Adrenal gland (tissue), 12 donors: ENCODE measurements around the gene SLC2A13. TPM values are rescaled to one million over a fixed set of nuclear protein-coding genes. Genes with fewer than 3 reads are reported as not detected.
"Not testable (repeated sequence)": the region's sequence is repeated elsewhere in the genome, so short reads cannot be mapped to it uniquely, and the experiment has no call there.

Experiments
- DNase-seq, 7 donors: peaks; one replicate each; pipeline ENCODE4 v3.0.0-alpha.2; 2019 to 2020
- H3K27ac ChIP-seq, 5 donors: fragments of 200-600 bp; sonication (generic) in 4 of 5; 1 replicate in 3 of 5; 2 replicates in 2 of 5; pipeline versions ENCODE4 v1.5.1 to v1.8.0; 2016 to 2020; ENCODE audit warnings: mild to moderate bottlenecking in 1 of 5
- H3K27me3 ChIP-seq: fragments of 200-600 bp; 2 replicates; pipeline ENCODE4 v1.8.0; 2021
- H3K36me3 ChIP-seq, 2 donors: fragments of 200-600 bp; replicated peaks in 1 of 2; 1 replicate in 1 of 2; 2 replicates in 1 of 2; pipeline versions ENCODE4 v1.5.1 to v1.8.0; 2018 to 2022
- H3K4me1 ChIP-seq, 2 donors: fragments of 200-600 bp; replicated peaks in 1 of 2; 1 replicate in 1 of 2; 2 replicates in 1 of 2; pipeline versions ENCODE4 v1.5.1 to v1.8.0; 2018 to 2021
- H3K4me3 ChIP-seq, 4 donors: fragments of 200-600 bp; sonication (generic) in 3 of 4; one replicate each; pipeline ENCODE4 v1.5.1; 2016 to 2018
- H3K9me3 ChIP-seq, 3 donors: fragments of 200-600 bp; sonication (generic) in 1 of 3; replicated peaks in 1 of 3; 1 replicate in 2 of 3; 2 replicates in 1 of 3; pipeline versions ENCODE4 v1.5.1 to v1.8.0; 2016 to 2021
- CTCF ChIP-seq, 6 experiments: fragments of 450-650 bp in 4 of 6; fragments of 200-600 bp in 2 of 6; sonication (generic) in 1 of 6; IDR thresholded peaks; 1 replicate in 5 of 6; 2 replicates in 1 of 6; pipeline versions ENCODE4 v1.5.1 to v1.8.0; 2016 to 2021; ENCODE audit warnings: antibody characterized with exemption in 6 of 6, mild to moderate bottlenecking in 2 of 6, moderate library complexity in 1 of 6
- POLR2A ChIP-seq, 2 donors: fragments of 450-650 bp; IDR thresholded peaks; one replicate each; pipeline ENCODE4 v1.6.1; 2017; ENCODE audit warnings: antibody characterized with exemption in 2 of 2, mild to moderate bottlenecking in 2 of 2, moderate library complexity in 1 of 2
- WGBS, 4 donors: extraction: QIAGEN DNeasy Blood & Tissue Kit in 2 of 4; methylation state at CpG; one replicate each; pipeline versions ENCODE4 v1.1.5 to v1.1.7; 2013 to 2017; 5-methylcytosine and 5-hydroxymethylcytosine counted together
- intact Hi-C, 2 donors: fragments of 100-400 bp; cut with DNase I; formaldehyde crosslinking; loops; one replicate each; pipeline versions ENCODE4 v1.14.1 to v1.15.0; 2022 to 2023
- polyA plus RNA-seq, 3 donors: library from polyadenylated mRNA; stranded (reverse); fragments of 200-250 nt in 2 of 3; fragments of 350-450 nt in 1 of 3; fragmentation: Illumina TruSeq in 1 of 3; extraction: RNeasy Lipid Tissue Mini Kit (QIAGEN cat#74804) in 1 of 3; gene quantifications; one replicate each; pipeline ENCODE4 v1.2.3, GENCODE V29; 2013 to 2014
- total RNA-seq, 9 donors: library from RNA; depleted of rRNA in 4 of 9; stranded (reverse); fragments of >200 nt in 4 of 9; fragments of 120-200 nt in 1 of 9; fragmentation: NEBNext Ultra II Directional in 1 of 9; extraction: Animal tissue kit (Norgen Biotek cat#: 25700) in 1 of 9; gene quantifications; one replicate each; pipeline versions ENCODE4 v1.1.0 to v1.2.4, GENCODE V29; 2013 to 2023
- donor health status: healthy with polysubstance abuse.
- donor health status: Bipolar disorder and iron deficiency.
- donor health status: DM: yes; HTN: yes; CAD: no.
- donor health status: DM: no; HTN: no; CAD: no.
- donor health status: DM: no; HTN: no; CAD: no.
- donor health status: DM: yes; HTN: yes; CAD: no.

The SLC2A13 gene
- total and polyA plus RNA-seq, 12 donors: 3.5 to 49.1 (median 27.0) TPM

- DNase-seq: no peak
- H3K4me1 ChIP-seq: no peaks in the 10 kb centered on the region
- TF ChIP-seq POLR2A (IDR thresholded peaks at IDR 0.05) (no peak), CTCF (IDR thresholded peaks at IDR 0.05) (no peak)
These were observed 310.4 kb downstream of the SLC2A13 start for GRCh38 chr12:39795481-39795880.

GRCh38 chr12:39792938-39793337 is 312.9 kb downstream of the SLC2A13 start:
- WGBS, 4 donors: 83 to 91% (median 87%) methylated on average over 1 of the region's 1 CpG
- Histone ChIP-seq H3K36me3 (no peaks in the 10 kb centered on the region), H3K27me3 (no peaks in the 10 kb centered on the region), H3K4me1 (no peaks in the 10 kb centered on the region), H3K27ac (no peak overlapping the region), H3K4me3 (no peak overlapping the region), H3K9me3 (no peaks in the 10 kb centered on the region)
- intact Hi-C loops: no loop called here
- no peak for TF ChIP-seq CTCF (IDR thresholded peaks at IDR 0.05)
- TF ChIP-seq POLR2A (IDR thresholded peaks at IDR 0.05): no peak
- no peak for DNase-seq

More at GRCh38 chr12:39795481-39795880, 310.4 kb downstream of the SLC2A13 start:
- intact Hi-C loops: no loop called here
- no peaks in the 10 kb centered on the region for H3K36me3 ChIP-seq
- no peaks in the 10 kb centered on the region for H3K9me3 ChIP-seq
- no peaks in the 10 kb centered on the region for H3K27me3 ChIP-seq
- no peak overlapping the region for H3K4me3 ChIP-seq
- WGBS, 4 donors: 93 to 100% (median 97%) methylated on average over 2 of the region's 2 CpGs
- no peak overlapping the region for H3K27ac ChIP-seq

GRCh38 chr12:39788239-39788638 is 317.6 kb downstream of the SLC2A13 start:
- intact Hi-C loops: no loop called here
- no peak overlapping the region for H3K4me3 ChIP-seq
- H3K4me1 ChIP-seq: no peaks in the 10 kb centered on the region
- H3K27ac ChIP-seq: no peak overlapping the region
- H3K36me3 ChIP-seq: no peaks in the 10 kb centered on the region
- 87 to 97% (median 93%) methylated on average over 2 of the region's 2 CpGs for WGBS, 4 donors
- TF ChIP-seq POLR2A (IDR thresholded peaks at IDR 0.05) (no peak), CTCF (IDR thresholded peaks at IDR 0.05) (no peak)
- DNase-seq: no peak
- no peaks in the 10 kb centered on the region for H3K9me3 ChIP-seq
- no peaks in the 10 kb centered on the region for H3K27me3 ChIP-seq

GRCh38 chr12:39785814-39786213 is 320.1 kb downstream of the SLC2A13 start:
- intact Hi-C loops, H3K27ac ChIP-seq, H3K9me3 ChIP-seq, H3K4me1 ChIP-seq, H3K4me3 ChIP-seq, H3K27me3 ChIP-seq, H3K36me3 ChIP-seq, DNase-seq: not testable (repeated sequence)
- WGBS, 4 donors: 96 to 97% (median 96%) methylated on average over 2 of the region's 2 CpGs

- Histone ChIP-seq H3K27ac (no peak overlapping the region), H3K9me3 (no peaks in the 10 kb centered on the region), H3K4me3 (no peak overlapping the region), H3K36me3 (no peaks in the 10 kb centered on the region), H3K27me3 (no peaks in the 10 kb centered on the region), H3K4me1 (no peaks in the 10 kb centered on the region)
- TF ChIP-seq POLR2A (IDR thresholded peaks at IDR 0.05) (no peak), CTCF (IDR thresholded peaks at IDR 0.05) (no peak)
- intact Hi-C loops: no loop called here
- 80 to 91% (median 82%) methylated on average over 7 of the region's 7 CpGs for WGBS, 4 donors
- DNase-seq: no peak
These were observed 323.8 kb downstream of the SLC2A13 start for GRCh38 chr12:39782026-39782545.
